HG02759 (cell line): ENCODE data around the gene THBS4.

ENCODE experiments used
- ATAC-seq: cut with Tn5 transposase; IDR thresholded peaks from one replicate; pipeline ENCODE4 v1.9.1; 2021; ENCODE audit warnings: mild to moderate bottlenecking, moderate library complexity; ENCODE audit not compliant: unreplicated experiment

THBS4 gene

GRCh38 chr5:80034962-80035821 is at the start of gene THBS4:
THBS4 (plus strand) TSS chr5:80035348; CDS start chr5:80035538, 190 bp downstream.
- ATAC-seq: no peak

GRCh38 chr5:79986260-79986659 is 48.9 kb upstream of the THBS4 start:
- no peak for ATAC-seq

- ATAC-seq: peak; percentile 43
These were observed 44.9 kb upstream of the THBS4 start for GRCh38 chr5:79990205-79990597.

- peak; percentile 91 for ATAC-seq
These were observed 44.3 kb upstream of the THBS4 start, which contains the start of gene MTX3 for GRCh38 chr5:79990598-79991507. MTX3 (minus strand) TSS chr5:79991262; CDS start chr5:79991238, 24 bp downstream.

- no peak for ATAC-seq
These were observed 42.1 kb upstream of the THBS4 start for GRCh38 chr5:79992891-79993657.

- no peak for ATAC-seq
These were observed 35.4 kb upstream of the THBS4 start for GRCh38 chr5:79999722-80000121.

GRCh38 chr5:80002677-80003076 is 32.5 kb upstream of the THBS4 start:
- ATAC-seq: no peak

GRCh38 chr5:80008995-80009765 is 26.0 kb upstream of the THBS4 start:
- ATAC-seq: no peak

GRCh38 chr5:80010754-80011392 is 24.3 kb upstream of the THBS4 start:
- no peak for ATAC-seq

- ATAC-seq: no peak
These were observed 10.1 kb upstream of the THBS4 start for GRCh38 chr5:80025069-80025468.

GRCh38 chr5:80026841-80027240 is 8.3 kb upstream of the THBS4 start:
- no peak for ATAC-seq

- no peak for ATAC-seq
These were observed 4.0 kb upstream of the THBS4 start for GRCh38 chr5:80031109-80031508.

GRCh38 chr5:80033513-80033912 is 1.6 kb upstream of the THBS4 start:
- ATAC-seq: no peak

GRCh38 chr5:80034559-80034958 is 589 bp upstream of the THBS4 start:
- ATAC-seq: no peak

GRCh38 chr5:80035839-80036238 is 691 bp downstream of the THBS4 start:
- no peak for ATAC-seq

- no peak for ATAC-seq
These were observed 1.5 kb downstream of the THBS4 start for GRCh38 chr5:80036615-80037014.

- no peak for ATAC-seq
These were observed 2.2 kb downstream of the THBS4 start for GRCh38 chr5:80037366-80037765.

- ATAC-seq: no peak
These were observed 4.5 kb downstream of the THBS4 start for GRCh38 chr5:80039650-80040049.

- ATAC-seq: no peak
These were observed 6.4 kb downstream of the THBS4 start for GRCh38 chr5:80041527-80041926.

- no peak for ATAC-seq
These were observed 7.2 kb downstream of the THBS4 start for GRCh38 chr5:80042330-80042729.
